Right lobe of liver (tissue), 4 donors: Measurements from ENCODE around the gene FAM204A.

Source experiments
- CTCF ChIP-seq, 4 donors: fragments of 200-600 bp in 3 of 4; fragments of 450-650 bp in 1 of 4; IDR thresholded peaks; one replicate each; pipeline versions ENCODE4 v1.5.1 to v1.8.0; 2016 to 2022; ENCODE audit warnings: antibody characterized with exemption in 4 of 4, mild to moderate bottlenecking in 2 of 4
- POLR2A ChIP-seq: fragments of 450-650 bp; IDR thresholded peaks from one replicate; pipeline ENCODE4 v1.6.1; 2017; ENCODE audit warnings: antibody characterized with exemption, mild to moderate bottlenecking
- donor health status: DM: no; HTN: no; CAD: no.
- donor health status: DM: no; HTN: no; CAD: no.
- donor health status: DM: no; HTN: yes; CAD: no.

- TF ChIP-seq CTCF (IDR thresholded peaks at IDR 0.05) (no peak), POLR2A (no peak)
Measured at GRCh38 chr10:118290471-118290995, 51.6 kb downstream of the FAM204A start.
